NCI-H2029 treated with DMSO at 0.1 percent for 48 hours (cell line): Measurements from ENCODE around the gene TRABD2B.

Experiments used
- DNase-seq: peaks from one replicate; lab custom pipeline; 2025; lab: John Stamatoyannopoulos, UW

TRABD2B gene

GRCh38 chr1:47757226-47757975, 239.8 kb downstream of the TRABD2B start:
- no peak for DNase-seq

GRCh38 chr1:47756411-47756810, 240.8 kb downstream of the TRABD2B start:
- DNase-seq, result no peak

- DNase-seq, result no peak
Measured at GRCh38 chr1:47756006-47756405, 241.2 kb downstream of the TRABD2B start.

GRCh38 chr1:47755101-47755990, 241.8 kb downstream of the TRABD2B start:
- no peak for DNase-seq

- no peak for DNase-seq
Measured at GRCh38 chr1:47754221-47754620, 243.0 kb downstream of the TRABD2B start.

- no peak for DNase-seq
Measured at GRCh38 chr1:47753808-47754207, 243.4 kb downstream of the TRABD2B start.

GRCh38 chr1:47752559-47752958, 244.6 kb downstream of the TRABD2B start:
- DNase-seq, result no peak

GRCh38 chr1:47751996-47752451, 245.2 kb downstream of the TRABD2B start:
- peak; percentile 47 for DNase-seq

- peak; percentile 98 for DNase-seq
Measured at GRCh38 chr1:47751193-47751592, 246.0 kb downstream of the TRABD2B start.

- DNase-seq, result no peak
Measured at GRCh38 chr1:47745715-47746609, 251.2 kb downstream of the TRABD2B start.

GRCh38 chr1:47742890-47743760, 254.1 kb downstream of the TRABD2B start:
- no peak for DNase-seq

- peak; percentile 79 for DNase-seq
Measured at GRCh38 chr1:47738560-47739182, 258.5 kb downstream of the TRABD2B start.

- DNase-seq, result no peak
Measured at GRCh38 chr1:47732489-47732888, 264.7 kb downstream of the TRABD2B start.

GRCh38 chr1:47731730-47732129, 265.5 kb downstream of the TRABD2B start:
- DNase-seq, result no peak

- DNase-seq, result no peak
Measured at GRCh38 chr1:47729685-47730084, 267.5 kb downstream of the TRABD2B start.

- DNase-seq, result no peak
Measured at GRCh38 chr1:47727697-47728085, 269.5 kb downstream of the TRABD2B start.

GRCh38 chr1:47727051-47727696, 270.0 kb downstream of the TRABD2B start:
- no peak for DNase-seq

- DNase-seq, result peak; percentile 87
Measured at GRCh38 chr1:47725992-47726855, 271.0 kb downstream of the TRABD2B start.

GRCh38 chr1:47725511-47725991, 271.6 kb downstream of the TRABD2B start:
- no peak for DNase-seq
